Duodenal mucosa (tissue), 2 donors: ENCODE data around the gene TPH2.

Experiments
- H3K27ac ChIP-seq: one replicate; pipeline ENCODE4 v1.7.0; 2013; ENCODE audit warnings: low read depth, low read length
- H3K27me3 ChIP-seq, 2 donors: one replicate each; pipeline ENCODE4 v1.7.0; 2013; ENCODE audit warnings: low read length in 2 of 2, control low read depth in 1 of 2; ENCODE audit not compliant: insufficient read depth in 2 of 2, control insufficient read depth in 1 of 2
- H3K36me3 ChIP-seq, 2 donors: one replicate each; pipeline ENCODE4 v1.7.0; 2013; ENCODE audit warnings: low read length in 2 of 2, control low read depth in 1 of 2; ENCODE audit not compliant: insufficient read depth in 2 of 2, control insufficient read depth in 1 of 2
- H3K4me1 ChIP-seq, 2 donors: one replicate each; pipeline ENCODE4 v1.7.0; 2013; ENCODE audit warnings: low read length in 2 of 2, control low read depth in 1 of 2; ENCODE audit not compliant: insufficient read depth in 2 of 2, control insufficient read depth in 1 of 2
- H3K4me3 ChIP-seq, 2 donors: one replicate each; pipeline ENCODE4 v1.7.0; 2013; ENCODE audit warnings: low read length in 2 of 2, low read depth in 1 of 2
- H3K9ac ChIP-seq, 2 donors: one replicate each; pipeline ENCODE4 v1.7.0; 2013; ENCODE audit warnings: low read length in 2 of 2, low read depth in 1 of 2
- H3K9me3 ChIP-seq, 2 donors: one replicate each; pipeline ENCODE4 v1.7.0; 2013; ENCODE audit warnings: low read length in 2 of 2, control low read depth in 1 of 2; ENCODE audit not compliant: control insufficient read depth in 1 of 2

TPH2 gene

DNA sequence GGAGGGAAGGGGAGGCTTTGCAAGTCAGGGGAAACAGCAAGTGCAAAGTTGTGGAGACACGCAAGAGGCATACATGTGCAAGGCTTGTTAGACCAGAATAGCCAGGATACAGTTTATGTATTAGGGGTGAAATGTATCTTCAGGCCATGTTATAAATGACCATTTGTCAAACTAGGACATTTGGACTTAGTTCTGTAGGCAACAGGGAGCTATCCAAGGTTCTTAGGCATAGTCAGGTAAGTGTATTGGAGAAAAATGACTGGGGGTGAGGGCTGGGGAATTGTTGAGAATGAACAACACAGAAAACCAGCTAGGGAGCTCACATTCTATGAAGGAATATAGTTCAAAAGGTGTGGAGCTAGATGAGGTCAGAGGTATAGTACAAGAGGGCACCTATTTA is 42.5 kb downstream of the TPH2 start:
- no peak overlapping the region for H3K9ac ChIP-seq
- H3K36me3 ChIP-seq: no peaks in the 10 kb centered on the region
- H3K4me1 ChIP-seq: no peaks in the 10 kb centered on the region
- H3K27me3 ChIP-seq: no peaks in the 10 kb centered on the region
- no peak overlapping the region for H3K4me3 ChIP-seq
- no peak overlapping the region for H3K27ac ChIP-seq
- no peaks in the 10 kb centered on the region for H3K9me3 ChIP-seq

DNA sequence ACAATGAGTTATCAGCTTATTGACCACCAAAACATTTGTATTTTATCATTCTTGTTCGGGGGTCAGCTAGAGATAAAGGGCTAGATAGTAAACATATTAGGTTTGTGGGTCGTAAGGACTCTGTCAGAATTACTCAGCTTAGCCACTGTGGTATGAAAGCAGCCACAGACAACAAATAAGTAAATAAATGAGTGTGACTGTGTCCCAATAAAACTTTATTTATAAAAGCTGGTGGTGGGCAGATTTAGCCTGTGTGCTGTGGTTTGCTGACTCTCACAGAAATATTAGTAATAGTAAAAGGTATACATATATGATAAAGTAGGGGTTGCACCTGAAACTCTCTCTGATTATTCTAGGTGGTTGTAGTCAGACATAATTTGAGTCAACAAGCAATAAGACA is 56.1 kb downstream of the TPH2 start:
- H3K4me3 ChIP-seq: no peak overlapping the region
- no peaks in the 10 kb centered on the region for H3K27me3 ChIP-seq
- H3K36me3 ChIP-seq: no peaks in the 10 kb centered on the region
- no peaks in the 10 kb centered on the region for H3K4me1 ChIP-seq
- no peaks in the 10 kb centered on the region for H3K9me3 ChIP-seq
- no peak overlapping the region for H3K9ac ChIP-seq
- no peak overlapping the region for H3K27ac ChIP-seq

DNA sequence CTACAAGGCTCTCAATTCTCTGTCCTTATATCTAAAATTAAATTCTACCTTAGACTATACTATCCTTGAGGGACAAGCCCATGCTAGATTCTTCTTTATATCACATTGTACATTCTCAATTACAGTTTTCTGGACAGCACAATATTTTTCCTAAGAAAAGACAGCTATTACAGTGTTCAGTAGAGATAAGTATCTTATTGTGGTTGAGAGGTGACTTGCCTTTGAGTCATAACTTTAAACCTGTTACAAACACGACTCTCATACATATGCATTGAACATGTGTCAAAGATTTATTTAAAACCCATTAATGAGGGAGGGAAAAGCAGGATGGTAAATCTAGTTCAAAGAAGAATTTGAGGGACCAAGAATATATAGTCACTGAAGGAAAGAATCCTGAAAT is 61.1 kb downstream of the TPH2 start:
- Histone ChIP-seq H3K9me3 (no peaks in the 10 kb centered on the region), H3K27me3 (no peaks in the 10 kb centered on the region), H3K27ac (no peak overlapping the region), H3K36me3 (no peaks in the 10 kb centered on the region), H3K4me1 (no peaks in the 10 kb centered on the region), H3K4me3 (no peak overlapping the region), H3K9ac (no peak overlapping the region)

DNA sequence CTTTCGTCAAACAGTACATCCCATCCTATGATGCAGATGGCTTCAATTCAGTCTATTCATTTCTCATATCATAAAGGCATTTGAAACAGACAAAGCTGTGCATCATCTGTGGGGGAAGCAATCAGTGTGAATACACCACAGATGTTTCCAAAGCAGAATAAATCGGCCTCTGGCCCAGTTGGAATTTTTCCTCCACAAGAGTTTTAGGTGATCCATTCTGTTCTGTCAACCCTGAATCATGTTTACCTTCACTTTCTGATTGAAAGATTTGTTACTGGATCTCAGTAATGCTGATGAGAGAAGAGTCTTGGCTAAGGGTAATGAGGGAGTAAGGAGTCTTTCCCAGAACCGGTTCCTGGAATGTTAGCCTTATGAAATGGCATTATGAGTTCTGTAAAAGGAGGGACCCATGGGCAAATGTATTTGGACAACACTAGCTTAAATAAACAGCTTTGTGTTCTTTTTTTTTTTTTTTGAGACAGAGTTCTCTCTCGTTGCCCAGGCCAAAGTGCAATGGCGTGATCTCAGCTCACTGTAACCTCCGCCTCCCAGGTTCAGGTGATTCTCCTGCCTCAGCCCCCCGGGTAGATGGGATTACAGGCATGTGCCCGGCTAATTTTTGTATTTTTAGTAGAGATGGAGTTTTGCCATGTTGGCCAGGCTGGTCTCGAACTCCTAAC is 62.5 kb downstream of the TPH2 start:
- Histone ChIP-seq H3K27ac (no peak overlapping the region), H3K9me3 (no peaks in the 10 kb centered on the region), H3K4me3 (no peak overlapping the region), H3K36me3 (no peaks in the 10 kb centered on the region), H3K27me3 (no peaks in the 10 kb centered on the region), H3K4me1 (no peaks in the 10 kb centered on the region), H3K9ac (no peak overlapping the region)

DNA sequence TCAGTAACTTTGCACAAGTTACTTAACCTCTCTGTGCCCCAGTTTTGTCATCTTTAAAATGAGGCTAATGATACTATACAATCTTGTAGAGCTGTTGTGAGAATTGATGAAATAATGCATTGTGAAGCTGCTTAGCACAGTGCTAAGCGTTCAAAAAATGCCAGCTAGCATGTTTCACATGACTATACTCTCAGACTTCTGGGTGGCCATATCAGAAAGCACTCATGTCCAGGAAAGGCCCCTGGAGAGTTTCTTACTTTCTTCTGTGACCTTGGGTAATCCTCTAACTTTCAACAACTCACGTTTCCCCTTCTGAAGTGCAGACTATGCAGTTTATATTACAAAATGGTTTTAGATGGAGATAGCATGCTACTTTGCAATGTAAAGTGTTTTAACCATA is 68.1 kb downstream of the TPH2 start:
- H3K4me3 ChIP-seq: no peak overlapping the region
- H3K9ac ChIP-seq: no peak overlapping the region
- H3K27me3 ChIP-seq: no peaks in the 10 kb centered on the region
- H3K4me1 ChIP-seq: no peaks in the 10 kb centered on the region
- H3K9me3 ChIP-seq: no peaks in the 10 kb centered on the region
- H3K27ac ChIP-seq: no peak overlapping the region
- no peaks in the 10 kb centered on the region for H3K36me3 ChIP-seq

DNA sequence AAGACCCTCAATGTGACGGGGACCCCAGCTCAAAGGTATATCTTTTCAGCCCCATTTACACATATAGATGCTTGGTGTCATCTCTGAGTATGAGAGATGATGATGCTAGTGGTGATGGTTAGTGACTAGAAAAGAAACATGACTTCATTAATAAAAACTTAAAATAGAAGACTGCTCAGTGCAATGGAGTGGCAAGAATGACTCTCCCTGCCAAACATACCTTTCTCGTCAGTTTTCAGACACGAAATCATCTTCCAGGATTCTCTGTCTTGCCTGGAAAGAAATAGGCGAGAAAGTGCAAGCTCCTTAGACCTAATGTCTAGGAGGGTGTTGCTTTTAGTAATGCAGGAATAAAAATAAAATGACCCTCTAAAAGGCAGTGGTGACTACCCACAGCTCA is 71.7 kb downstream of the TPH2 start:
- Histone ChIP-seq H3K4me3 (no peak overlapping the region), H3K9ac (no peak overlapping the region), H3K4me1 (no peaks in the 10 kb centered on the region), H3K27ac (no peak overlapping the region), H3K27me3 (no peaks in the 10 kb centered on the region), H3K9me3 (no peaks in the 10 kb centered on the region), H3K36me3 (no peaks in the 10 kb centered on the region)

DNA sequence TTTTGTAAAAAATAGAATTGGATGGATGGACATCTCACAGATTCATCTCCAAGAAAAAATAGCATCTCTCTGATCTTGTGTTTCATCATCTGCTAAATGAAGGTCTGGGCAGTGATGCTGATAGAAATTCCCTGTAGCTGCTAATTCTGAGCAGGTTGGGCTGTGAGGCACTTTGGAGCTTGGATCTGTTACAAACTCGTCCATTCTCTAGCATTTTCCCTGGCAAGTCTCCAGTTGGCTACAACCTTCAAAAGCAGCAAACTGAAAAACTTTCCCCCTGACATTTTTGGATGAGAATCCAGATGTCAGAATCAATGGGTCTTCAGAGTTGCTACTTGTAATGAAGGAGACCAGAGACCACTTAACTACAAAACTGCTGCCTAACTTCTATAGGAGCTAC is 72.7 kb downstream of the TPH2 start:
- Histone ChIP-seq H3K9me3 (no peaks in the 10 kb centered on the region), H3K4me1 (no peaks in the 10 kb centered on the region), H3K4me3 (no peak overlapping the region), H3K27me3 (no peaks in the 10 kb centered on the region), H3K36me3 (no peaks in the 10 kb centered on the region), H3K27ac (no peak overlapping the region), H3K9ac (no peak overlapping the region)

DNA sequence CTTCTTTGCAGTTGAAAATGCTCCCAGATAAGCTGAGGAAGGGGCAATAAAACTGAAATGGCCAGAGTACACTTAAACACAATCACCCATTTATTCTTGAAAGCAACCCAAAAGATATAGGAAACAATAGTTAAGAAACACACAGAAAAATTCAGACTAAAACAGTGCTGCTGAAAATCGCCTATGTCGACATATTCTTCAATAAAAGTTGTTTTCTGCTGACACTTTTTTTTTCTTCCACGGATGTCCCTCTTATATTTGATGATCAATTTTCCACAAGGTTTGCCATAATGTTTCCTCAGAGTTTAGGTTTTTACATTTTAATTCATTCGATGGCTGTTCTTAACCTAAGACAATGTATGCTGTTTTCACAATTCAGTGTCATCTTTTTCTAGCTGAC is 74.2 kb downstream of the TPH2 start:
- Histone ChIP-seq H3K9ac (no peak overlapping the region), H3K36me3 (no peaks in the 10 kb centered on the region), H3K4me1 (no peaks in the 10 kb centered on the region), H3K27ac (no peak overlapping the region), H3K9me3 (no peaks in the 10 kb centered on the region), H3K4me3 (no peak overlapping the region), H3K27me3 (no peaks in the 10 kb centered on the region)

DNA sequence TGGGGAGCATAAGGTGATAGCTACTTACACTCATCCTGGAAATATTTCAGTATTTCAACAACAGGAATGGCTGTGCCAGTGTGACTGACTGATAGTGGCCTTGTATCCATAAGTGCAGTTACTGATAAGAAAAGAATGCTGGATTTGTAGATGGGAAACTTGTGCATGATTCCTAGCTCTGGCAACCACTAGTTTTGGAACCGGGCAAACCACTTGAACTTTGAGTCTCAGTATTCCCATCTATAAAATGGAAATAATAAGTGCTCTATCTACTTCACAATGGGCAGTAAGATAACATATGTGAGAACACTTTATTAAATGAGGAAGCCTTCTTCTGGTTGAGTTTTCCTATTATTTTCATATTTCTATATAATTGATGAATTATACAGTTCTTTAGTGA is 77.2 kb downstream of the TPH2 start:
- no peaks in the 10 kb centered on the region for H3K4me1 ChIP-seq
- no peaks in the 10 kb centered on the region for H3K36me3 ChIP-seq
- no peaks in the 10 kb centered on the region for H3K9me3 ChIP-seq
- H3K9ac ChIP-seq: no peak overlapping the region
- H3K27me3 ChIP-seq: no peaks in the 10 kb centered on the region
- H3K27ac ChIP-seq: no peak overlapping the region
- no peak overlapping the region for H3K4me3 ChIP-seq

DNA sequence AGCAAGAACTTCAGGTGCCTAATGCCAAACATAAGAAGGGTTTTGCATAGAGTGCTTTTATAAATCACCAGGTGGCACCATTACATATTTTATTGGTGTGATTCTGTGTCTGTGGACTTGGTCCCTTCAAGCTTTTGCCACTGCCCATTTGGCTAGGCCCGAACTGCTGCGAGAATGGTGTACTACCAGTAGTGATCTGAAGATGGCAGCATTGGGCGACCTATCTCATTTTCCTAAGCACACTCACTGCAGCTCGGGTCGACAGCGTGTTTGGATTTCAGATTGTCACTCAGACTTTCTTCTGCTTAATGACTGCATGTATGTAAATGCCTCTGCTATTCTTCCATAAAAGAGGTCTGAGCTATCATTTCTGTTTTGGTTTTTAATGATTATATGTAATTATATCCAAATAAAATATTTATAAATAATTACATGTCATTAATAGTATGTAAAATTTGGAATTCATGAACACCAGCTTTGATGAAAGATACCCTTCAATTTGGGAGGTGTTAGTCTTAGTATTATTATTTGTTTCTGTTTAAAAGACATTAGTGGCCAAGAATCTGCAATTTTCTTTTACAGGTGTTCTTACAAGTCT is 78.5 kb downstream of the TPH2 start:
- no peak overlapping the region for H3K27ac ChIP-seq
- H3K27me3 ChIP-seq: no peaks in the 10 kb centered on the region
- H3K4me3 ChIP-seq: no peak overlapping the region
- H3K4me1 ChIP-seq: no peaks in the 10 kb centered on the region
- H3K9me3 ChIP-seq: no peaks in the 10 kb centered on the region
- no peak overlapping the region for H3K9ac ChIP-seq
- no peaks in the 10 kb centered on the region for H3K36me3 ChIP-seq
